GM19328 (cell line): ENCODE results near the gene FNIP2.
"Not testable (repeated sequence)": the region's sequence is repeated elsewhere in the genome, so short reads cannot be mapped to it uniquely, and the experiment has no call there.

Source experiments
- ATAC-seq: cut with Tn5 transposase; IDR thresholded peaks from one replicate; pipeline ENCODE4 v1.9.1; 2021; ENCODE audit warnings: mild to moderate bottlenecking, moderate library complexity; ENCODE audit not compliant: unreplicated experiment

Gene FNIP2

GRCh38 chr4:158768555-158769174, at the start of gene FNIP2:
Gene FNIP2, plus strand, starts transcription at chr4:158769026. Its CDS starts 187 bp downstream, at chr4:158769213.
- ATAC-seq: peak; percentile 77

GRCh38 chr4:158721680-158722079, 47.1 kb upstream of the FNIP2 start:
- no peak for ATAC-seq

GRCh38 chr4:158722291-158722916, 46.4 kb upstream of the FNIP2 start:
- peak; percentile 10 for ATAC-seq

GRCh38 chr4:158722917-158723793, 45.7 kb upstream of the FNIP2 start, which contains the start of gene PPID:
Gene PPID, minus strand, starts transcription at chr4:158723396. Its CDS starts 108 bp downstream, at chr4:158723288.
- peak; percentile 94 for ATAC-seq

GRCh38 chr4:158724637-158725036, 44.2 kb upstream of the FNIP2 start:
- no peak for ATAC-seq

- ATAC-seq: no peak
These were observed 42.2 kb upstream of the FNIP2 start for GRCh38 chr4:158726633-158727032.

- no peak for ATAC-seq
These were observed 40.6 kb upstream of the FNIP2 start for GRCh38 chr4:158728236-158728635.

- ATAC-seq: peak; percentile 83
These were observed 38.9 kb upstream of the FNIP2 start for GRCh38 chr4:158729716-158730559.

- no peak for ATAC-seq
These were observed 30.0 kb upstream of the FNIP2 start for GRCh38 chr4:158738866-158739265.

- no peak for ATAC-seq
These were observed 29.2 kb upstream of the FNIP2 start for GRCh38 chr4:158739600-158739999.

- no peak for ATAC-seq
These were observed 27.4 kb upstream of the FNIP2 start for GRCh38 chr4:158741326-158742021.

- ATAC-seq: not testable (repeated sequence)
These were observed 22.3 kb upstream of the FNIP2 start for GRCh38 chr4:158746537-158746936.

- no peak for ATAC-seq
These were observed 18.4 kb upstream of the FNIP2 start for GRCh38 chr4:158750379-158750778.

- no peak for ATAC-seq
These were observed 14.2 kb upstream of the FNIP2 start for GRCh38 chr4:158754385-158755180.

GRCh38 chr4:158755819-158756218, 13.0 kb upstream of the FNIP2 start:
- ATAC-seq: not testable (repeated sequence)

- ATAC-seq: no peak
These were observed 12.2 kb upstream of the FNIP2 start for GRCh38 chr4:158756588-158756987.

- ATAC-seq: no peak
These were observed 10.7 kb upstream of the FNIP2 start for GRCh38 chr4:158758142-158758541.

- no peak for ATAC-seq
These were observed 10.1 kb upstream of the FNIP2 start for GRCh38 chr4:158758703-158759102.

- ATAC-seq: not testable (repeated sequence)
These were observed 9.3 kb upstream of the FNIP2 start for GRCh38 chr4:158759539-158759938.
